HG02970 (cell line): Measurements from ENCODE around the gene DPM2.

ENCODE experiments used
- ATAC-seq: cut with Tn5 transposase; IDR thresholded peaks from one replicate; pipeline ENCODE4 v1.9.1; 2021; ENCODE audit warnings: mild to moderate bottlenecking, moderate library complexity, moderate number of reproducible peaks; ENCODE audit not compliant: unreplicated experiment, low FRiP score

Gene DPM2

GRCh38 chr9:127903557-127904475 is 33.8 kb downstream of the DPM2 start:
- no peak for ATAC-seq

GRCh38 chr9:127899128-127899943 is 38.3 kb downstream of the DPM2 start, which contains the start of gene ST6GALNAC6:
TSS of gene ST6GALNAC6 (minus strand) at chr9:127899603. CDS start at chr9:127897981, 1,622 bp downstream.
- peak; percentile 65 for ATAC-seq

- ATAC-seq = no peak
Observed at GRCh38 chr9:127898433-127899127, 39.1 kb downstream of the DPM2 start.

GRCh38 chr9:127897193-127897692 is 40.4 kb downstream of the DPM2 start:
- no peak for ATAC-seq

GRCh38 chr9:127896395-127897192 is 41.1 kb downstream of the DPM2 start:
- ATAC-seq = no peak

- ATAC-seq = no peak
Observed at GRCh38 chr9:127895811-127896210, 41.8 kb downstream of the DPM2 start.

GRCh38 chr9:127893392-127893791 is 44.3 kb downstream of the DPM2 start:
- ATAC-seq = no peak

GRCh38 chr9:127892831-127893230 is 44.8 kb downstream of the DPM2 start:
- ATAC-seq = no peak

- ATAC-seq = no peak
Observed at GRCh38 chr9:127890053-127890452, 47.6 kb downstream of the DPM2 start.

- no peak for ATAC-seq
Observed at GRCh38 chr9:127887792-127888191, 49.9 kb downstream of the DPM2 start.

- no peak for ATAC-seq
Observed at GRCh38 chr9:127886401-127886972, 51.2 kb downstream of the DPM2 start.

- ATAC-seq = no peak
Observed at GRCh38 chr9:127885508-127886281, 52.0 kb downstream of the DPM2 start.
